Gastrocnemius medialis (tissue), 4 donors: ENCODE measurements around the gene NDUFB3. TPM values are rescaled to one million over a fixed set of nuclear protein-coding genes. Genes with fewer than 3 reads are reported as not detected.

Source experiments
- ATAC-seq, 2 donors: fragments of 150-250 bp; one replicate each; pipeline ENCODE4 v1.9.1; 2016
- DNase-seq, 2 donors: peaks; one replicate each; pipeline ENCODE4 v3.0.0-alpha.2; 2019
- H3K27ac ChIP-seq, 4 donors: fragments of 200-600 bp; sonication (generic); 1 replicate in 1 of 4; 2 replicates in 3 of 4; pipeline ENCODE4 v1.5.1; 2016 to 2018; ENCODE audit warnings: mild to moderate bottlenecking in 2 of 4, moderate library complexity in 1 of 4
- H3K27me3 ChIP-seq, 3 donors: fragments of 200-600 bp; sonication (generic) in 2 of 3; 1 replicate in 1 of 3; 2 replicates in 2 of 3; pipeline versions ENCODE4 v1.5.1 to v1.6.0; 2016 to 2019; ENCODE audit warnings: mild to moderate bottlenecking in 1 of 3, moderate library complexity in 1 of 3
- H3K36me3 ChIP-seq, 2 donors: fragments of 200-600 bp; sonication (generic) in 1 of 2; one replicate each; pipeline ENCODE4 v1.5.1; 2017 to 2018
- H3K4me1 ChIP-seq, 2 donors: fragments of 200-600 bp; sonication (generic) in 1 of 2; one replicate each; pipeline ENCODE4 v1.5.1; 2016 to 2017; ENCODE audit warnings: mild to moderate bottlenecking in 2 of 2
- H3K4me3 ChIP-seq, 4 donors: fragments of 200-600 bp; sonication (generic) in 3 of 4; 1 replicate in 1 of 4; 2 replicates in 3 of 4; pipeline ENCODE4 v1.5.1; 2016 to 2019; ENCODE audit warnings: mild to moderate bottlenecking in 2 of 4
- H3K9me3 ChIP-seq, 3 donors: fragments of 200-600 bp; sonication (generic) in 2 of 3; 1 replicate in 1 of 3; 2 replicates in 2 of 3; pipeline ENCODE4 v1.5.1; 2016 to 2019
- CTCF ChIP-seq, 5 experiments: fragments of 450-650 bp in 3 of 5; fragments of 200-600 bp in 2 of 5; sonication (generic) in 2 of 5; IDR thresholded peaks in 4 of 5; conservative IDR thresholded peaks in 1 of 5; 1 replicate in 4 of 5; 2 replicates in 1 of 5; pipeline ENCODE4 v1.5.1; 2016 to 2019; ENCODE audit warnings: antibody characterized with exemption in 5 of 5, mild to moderate bottlenecking in 3 of 5, moderate library complexity in 3 of 5
- POLR2A ChIP-seq, 2 donors: fragments of 450-650 bp; IDR thresholded peaks; one replicate each; pipeline ENCODE4 v1.6.1; 2017; ENCODE audit warnings: antibody characterized with exemption in 2 of 2, mild to moderate bottlenecking in 2 of 2, moderate library complexity in 2 of 2
- in situ Hi-C, 4 donors: fragments of 200-750 bp; cut with MboI; loops; one replicate each; pipeline versions ENCODE4 v1.15.0 to v1.8.0; 2017; ENCODE audit warnings: low sequenced_read_pairs in 4 of 4
- intact Hi-C: fragments of 100-400 bp; cut with DNase I; formaldehyde crosslinking; loops from one replicate; pipeline ENCODE4 v1.15.1; 2023; ENCODE audit warnings: low total_unique reads
- total RNA-seq, 4 donors: library from RNA; depleted of rRNA; stranded (reverse); fragments of >200 nt; gene quantifications; one replicate each; pipeline versions ENCODE4 v1.1.0 to v1.2.3, GENCODE V29; 2016

Gene NDUFB3
- total RNA-seq, 4 donors from 2014 or later = 107 to 146 (median 135) TPM

- Histone ChIP-seq H3K4me1 (peaks cover 26 to 40% of the 10 kb centered on the region in 2 donors), H3K27ac (no peak overlapping the region), H3K27me3 (no peaks in the 10 kb centered on the region), H3K9me3 (no peaks in the 10 kb centered on the region), H3K4me3 (no peak overlapping the region), H3K36me3 (no peaks in the 10 kb centered on the region)
- in situ Hi-C loops = loop anchor here in 3 of 4 donors (5.0 to 25.0 kb wide), 4 partner anchors 98 to 353 kb away; partner anchors contain the start of gene ORC2 (in 2 of the 3)
- ATAC-seq (no peak), DNase-seq (no peak)
- TF ChIP-seq CTCF (IDR thresholded peaks at IDR 0.05 in 4 of 5, conservative IDR thresholded peaks at IDR 0.05 in 1 of 5) (no peak), POLR2A (IDR thresholded peaks at IDR 0.05) (no peak)
- intact Hi-C loops = no loop called here
These were observed 6.9 kb upstream of the NDUFB3 start for GRCh38 chr2:201064797-201065329.

GRCh38 chr2:201070948-201071478 lies 788 bp upstream of the NDUFB3 start:
- no peaks in the 10 kb centered on the region for H3K36me3 ChIP-seq
- in situ Hi-C loops = loop anchor here in 3 of 4 donors (10.0 to 25.0 kb wide), 3 partner anchors 109 to 359 kb away; partner anchors contain the start of gene ORC2 (in 2 of the 3)
- H3K27ac ChIP-seq = peak overlapping the region; percentile 83 to 96 (median 88)
- no peaks in the 10 kb centered on the region for H3K9me3 ChIP-seq
- no peak for TF ChIP-seq POLR2A (IDR thresholded peaks at IDR 0.05)
- no peak for TF ChIP-seq CTCF (IDR thresholded peaks at IDR 0.05 in 4 of 5, conservative IDR thresholded peaks at IDR 0.05 in 1 of 5)
- peak; percentile 5 to 10 for ATAC-seq
- peak overlapping the region; percentile 66 to 97 (median 88) for H3K4me3 ChIP-seq
- DNase-seq = no peak
- peaks cover 49 to 58% of the 10 kb centered on the region in 2 donors for H3K4me1 ChIP-seq
- intact Hi-C loops = loop anchor here (1.0 to 5.0 kb wide), 7 partner anchors 47 to 359 kb away; partner anchors contain the start of genes NIF3L1, ORC2 and PPIL3
- H3K27me3 ChIP-seq = no peaks in the 10 kb centered on the region

GRCh38 chr2:201072201-201072530 lies 365 bp downstream of the NDUFB3 start:
- no peaks in the 10 kb centered on the region for H3K27me3 ChIP-seq

GRCh38 chr2:201073071-201073470 lies 1.3 kb downstream of the NDUFB3 start:
- H3K4me1 ChIP-seq = peaks cover 44 to 47% of the 10 kb centered on the region in 2 donors
- ATAC-seq (no peak), DNase-seq (no peak)
- no peaks in the 10 kb centered on the region for H3K36me3 ChIP-seq
- H3K27ac ChIP-seq = peak overlapping the region in 3 of 4 donors; percentile 83 to 96 (median 88)
- H3K9me3 ChIP-seq = no peaks in the 10 kb centered on the region
- TF ChIP-seq CTCF (IDR thresholded peaks at IDR 0.05 in 4 of 5, conservative IDR thresholded peaks at IDR 0.05 in 1 of 5) = no peak
- TF ChIP-seq POLR2A (IDR thresholded peaks at IDR 0.05) = no peak
- intact Hi-C loops = loop anchor here (5.0 kb wide), 1 partner anchor 361 kb away; no protein-coding TSS in a partner anchor
- in situ Hi-C loops = loop anchor here in 3 of 4 donors (10.0 to 25.0 kb wide), 3 partner anchors 111 to 361 kb away; partner anchors contain the start of gene ORC2 (in 2 of the 3)
- peak overlapping the region in 3 of 4 donors; percentile 79 to 97 (median 96) for H3K4me3 ChIP-seq
- no peaks in the 10 kb centered on the region for H3K27me3 ChIP-seq

More at GRCh38 chr2:201072201-201072530, 365 bp downstream of the NDUFB3 start:
- TF ChIP-seq CTCF (IDR thresholded peaks at IDR 0.05 in 4 of 5, conservative IDR thresholded peaks at IDR 0.05 in 1 of 5) (no peak), POLR2A (IDR thresholded peaks at IDR 0.05) (no peak)
- in situ Hi-C loops (loop anchor here in 3 of 4 donors (10.0 to 25.0 kb wide), 3 partner anchors 110 to 360 kb away; partner anchors contain the start of gene ORC2 (in 2 of the 3)), intact Hi-C loops (loop anchor here (5.0 kb wide), 1 partner anchor 360 kb away; no protein-coding TSS in a partner anchor)
- DNase-seq = no peak
- peak; percentile 0 to 15 for ATAC-seq
- Histone ChIP-seq H3K27ac (peak overlapping the region; percentile 83 to 96 (median 88)), H3K9me3 (no peaks in the 10 kb centered on the region), H3K36me3 (no peaks in the 10 kb centered on the region), H3K4me3 (peak overlapping the region; percentile 66 to 97 (median 88)), H3K4me1 (peaks cover 49 to 52% of the 10 kb centered on the region in 2 donors)
